Esophagus squamous epithelium (tissue), 4 donors: Measurements from ENCODE around the gene COL26A1.

ENCODE experiments used
- CTCF ChIP-seq, 6 experiments: fragments of 450-650 bp in 4 of 6; fragments of 200-600 bp in 2 of 6; sonication (generic) in 2 of 6; IDR thresholded peaks; one replicate each; pipeline ENCODE4 v1.5.1; 2016 to 2019; ENCODE audit warnings: antibody characterized with exemption in 6 of 6, mild to moderate bottlenecking in 4 of 6, moderate library complexity in 4 of 6
- POLR2A ChIP-seq, 4 donors: fragments of 450-650 bp; IDR thresholded peaks; one replicate each; pipeline ENCODE4 v1.6.1; 2017; ENCODE audit warnings: antibody characterized with exemption in 4 of 4, mild to moderate bottlenecking in 4 of 4, moderate library complexity in 3 of 4

GRCh38 chr7:101488826-101489572, 126.3 kb downstream of the COL26A1 start:
- TF ChIP-seq POLR2A (IDR thresholded peaks at IDR 0.05) = no peak
- no peak for TF ChIP-seq CTCF (IDR thresholded peaks at IDR 0.05)
